Activated T-cell treated with anti-CD3 and anti-CD28 coated beads, Interleukin-2, amount 50 U/mL, for 72 hours (primary cell): ENCODE results near the gene ACOT13. TPM values are rescaled to one million over a fixed set of nuclear protein-coding genes. Genes with fewer than 3 reads are reported as not detected.
"Not testable (repeated sequence)": the region's sequence is repeated elsewhere in the genome, so short reads cannot be mapped to it uniquely, and the experiment has no call there.

Experiments used
- ATAC-seq, 2 donors: fragments of 150-1000 bp; cut with Tn5 transposase; replicated peaks in 1 of 2; 2 replicates each; pipeline ENCODE4 v1.10.0; 2021; ENCODE audit warnings: moderate library complexity in 2 of 2, mild to moderate bottlenecking in 1 of 2
- DNase-seq, 2 donors: peaks; one replicate each; pipeline ENCODE4 v3.0.0; 2021 to 2022; ENCODE audit warnings: mixed read lengths in 1 of 2
- H3K27ac Mint-ChIP-seq: one replicate; pipeline ENCODE4 v1.8.0; 2022; ENCODE audit warnings: mild to moderate bottlenecking, moderate library complexity, mixed read lengths
- H3K27me3 Mint-ChIP-seq: one replicate; pipeline ENCODE4 v1.8.0; 2022; ENCODE audit warnings: low read depth, mixed read lengths
- H3K36me3 Mint-ChIP-seq, 2 donors: one replicate each; pipeline ENCODE4 v1.8.0; 2022; ENCODE audit warnings: mixed read lengths in 2 of 2, mild to moderate bottlenecking in 1 of 2; ENCODE audit not compliant: insufficient read depth in 2 of 2
- H3K4me1 Mint-ChIP-seq: one replicate; pipeline ENCODE4 v1.8.0; 2022; ENCODE audit warnings: low read depth, mixed read lengths
- H3K4me3 Mint-ChIP-seq, 2 donors: one replicate each; pipeline ENCODE4 v1.8.0; 2022; ENCODE audit warnings: mild to moderate bottlenecking in 2 of 2, mixed read lengths in 2 of 2, moderate library complexity in 2 of 2
- H3K9me3 Mint-ChIP-seq, 2 donors: one replicate each; pipeline ENCODE4 v1.8.0; 2022; ENCODE audit warnings: mixed read lengths in 2 of 2
- total RNA-seq, 2 donors: library from RNA; stranded (reverse); gene quantifications; one replicate each; pipeline ENCODE4 v1.2.3, GENCODE V29; 2022

Gene ACOT13
- total RNA-seq, 2 donors from 2014 or later = 26.5 to 26.9 TPM

- peaks cover 0 to 8% of the 10 kb centered on the region in 2 donors for H3K9me3 Mint-ChIP-seq
- H3K27ac Mint-ChIP-seq = no peak overlapping the region
- H3K27me3 Mint-ChIP-seq = peaks cover 9% of the 10 kb centered on the region
- peaks cover 5% of the 10 kb centered on the region for H3K4me1 Mint-ChIP-seq
- H3K36me3 Mint-ChIP-seq = peaks cover 6 to 8% of the 10 kb centered on the region in 2 donors
- DNase-seq (no peak), ATAC-seq (no peak)
- H3K4me3 Mint-ChIP-seq = no peak overlapping the region
Measured at GRCh38 chr6:24753545-24753944, 86.7 kb downstream of the ACOT13 start.

- H3K4me1 Mint-ChIP-seq, H3K27me3 Mint-ChIP-seq, H3K4me3 Mint-ChIP-seq, H3K9me3 Mint-ChIP-seq, H3K36me3 Mint-ChIP-seq, ATAC-seq, H3K27ac Mint-ChIP-seq, DNase-seq: not testable (repeated sequence)
Measured at GRCh38 chr6:24754378-24754777, 87.5 kb downstream of the ACOT13 start.

Other genes starting within 250 kb of the ACOT13 start
- gene GPLD1, start 177.5 kb upstream of the ACOT13 start, total RNA-seq = under 1 TPM; 0.51 to 0.82 TPM
- 10 to 100 TPM in 1 of 2 donors, 1 to 10 TPM in 1; 8.0 to 14.7 TPM for gene ALDH5A1, start 172.1 kb upstream of the ACOT13 start, total RNA-seq
- under 1 TPM; 0.14 TPM for gene KIAA0319, start 20.9 kb upstream of the ACOT13 start, total RNA-seq
- gene TDP2, start 178 bp upstream of the ACOT13 start, total RNA-seq = 10 to 100 TPM; 58.3 to 62.9 TPM
- gene C6orf62, start 52.1 kb downstream of the ACOT13 start, total RNA-seq = 100 to 1,000 TPM; 181 to 194 TPM
- gene GMNN, start 107.9 kb downstream of the ACOT13 start, total RNA-seq = 10 to 100 TPM; 50.8 to 58.5 TPM
- not detected for gene ARMH2, start 131.8 kb downstream of the ACOT13 start, total RNA-seq